HFF-Myc (cell line): Measurements from ENCODE around the gene PCDH8.
A peak's percentile ranks its signal among the peaks of the same experiment; 100 is the strongest.

Experiments used
- DNase-seq: peaks from one replicate; pipeline ENCODE4 v3.0.0-alpha.2; 2011; ENCODE audit warnings: low read depth; ENCODE audit errors: extremely low read depth
- H3K4me3 ChIP-seq: replicated peaks from 2 replicates; pipeline ENCODE4 v1.5.1; 2011; ENCODE audit warnings: low read depth, mild to moderate bottlenecking, control low read depth, low read length
- CTCF ChIP-seq: IDR thresholded peaks from 2 replicates; pipeline ENCODE4 v1.5.1; 2012; ENCODE audit warnings: mild to moderate bottlenecking, low read depth, low read length, control low read depth; ENCODE audit errors: missing control alignments

PCDH8 gene

GRCh38 chr13:52851137-52851962, 2.9 kb upstream of the PCDH8 start:
- TF ChIP-seq CTCF, result no peak
- no peak for DNase-seq
- peak overlapping the region; percentile 27 for H3K4me3 ChIP-seq

- TF ChIP-seq CTCF, result peak; percentile 30
- H3K4me3 ChIP-seq, result peak overlapping the region; percentile 27
- no peak for DNase-seq
Measured at GRCh38 chr13:52850396-52851136, 2.1 kb upstream of the PCDH8 start.

- H3K4me3 ChIP-seq, result no peak overlapping the region
- TF ChIP-seq CTCF, result no peak
- no peak for DNase-seq
Measured at GRCh38 chr13:52850072-52850395, 1.6 kb upstream of the PCDH8 start.

- DNase-seq, result no peak
- no peak for TF ChIP-seq CTCF
- no peak overlapping the region for H3K4me3 ChIP-seq
Measured at GRCh38 chr13:52849291-52850071, 1.0 kb upstream of the PCDH8 start.

GRCh38 chr13:52847682-52848432, 583 bp downstream of the PCDH8 start:
- TF ChIP-seq CTCF, result no peak
- H3K4me3 ChIP-seq, result no peak overlapping the region
- no peak for DNase-seq

GRCh38 chr13:52847322-52847681, 1.1 kb downstream of the PCDH8 start:
- TF ChIP-seq CTCF, result no peak
- no peak for DNase-seq
- H3K4me3 ChIP-seq, result no peak overlapping the region
